Gastrocnemius medialis (tissue), 4 donors: ENCODE measurements around the gene SLC25A5. TPM values are rescaled to one million over a fixed set of nuclear protein-coding genes. Genes with fewer than 3 reads are reported as not detected.
A peak's percentile ranks its signal among the peaks of the same experiment; 100 is the strongest.

ENCODE experiments used
- ATAC-seq, 2 donors: fragments of 150-250 bp; one replicate each; pipeline ENCODE4 v1.9.1; 2016
- DNase-seq, 2 donors: peaks; one replicate each; pipeline ENCODE4 v3.0.0-alpha.2; 2019
- H3K27ac ChIP-seq, 4 donors: fragments of 200-600 bp; sonication (generic); 1 replicate in 1 of 4; 2 replicates in 3 of 4; pipeline ENCODE4 v1.5.1; 2016 to 2018; ENCODE audit warnings: mild to moderate bottlenecking in 2 of 4, moderate library complexity in 1 of 4
- H3K27me3 ChIP-seq, 3 donors: fragments of 200-600 bp; sonication (generic) in 2 of 3; 1 replicate in 1 of 3; 2 replicates in 2 of 3; pipeline versions ENCODE4 v1.5.1 to v1.6.0; 2016 to 2019; ENCODE audit warnings: mild to moderate bottlenecking in 1 of 3, moderate library complexity in 1 of 3
- H3K36me3 ChIP-seq, 2 donors: fragments of 200-600 bp; sonication (generic) in 1 of 2; one replicate each; pipeline ENCODE4 v1.5.1; 2017 to 2018
- H3K4me1 ChIP-seq, 2 donors: fragments of 200-600 bp; sonication (generic) in 1 of 2; one replicate each; pipeline ENCODE4 v1.5.1; 2016 to 2017; ENCODE audit warnings: mild to moderate bottlenecking in 2 of 2
- H3K4me3 ChIP-seq, 4 donors: fragments of 200-600 bp; sonication (generic) in 3 of 4; 1 replicate in 1 of 4; 2 replicates in 3 of 4; pipeline ENCODE4 v1.5.1; 2016 to 2019; ENCODE audit warnings: mild to moderate bottlenecking in 2 of 4
- H3K9me3 ChIP-seq, 3 donors: fragments of 200-600 bp; sonication (generic) in 2 of 3; 1 replicate in 1 of 3; 2 replicates in 2 of 3; pipeline ENCODE4 v1.5.1; 2016 to 2019
- POLR2A ChIP-seq, 2 donors: fragments of 450-650 bp; IDR thresholded peaks; one replicate each; pipeline ENCODE4 v1.6.1; 2017; ENCODE audit warnings: antibody characterized with exemption in 2 of 2, mild to moderate bottlenecking in 2 of 2, moderate library complexity in 2 of 2
- in situ Hi-C, 4 donors: fragments of 200-750 bp; cut with MboI; loops; one replicate each; pipeline versions ENCODE4 v1.15.0 to v1.8.0; 2017; ENCODE audit warnings: low sequenced_read_pairs in 4 of 4
- intact Hi-C: fragments of 100-400 bp; cut with DNase I; formaldehyde crosslinking; loops from one replicate; pipeline ENCODE4 v1.15.1; 2023; ENCODE audit warnings: low total_unique reads
- total RNA-seq, 4 donors: library from RNA; depleted of rRNA; stranded (reverse); fragments of >200 nt; gene quantifications; one replicate each; pipeline versions ENCODE4 v1.1.0 to v1.2.3, GENCODE V29; 2016
- TF ChIP-seq, protein P1 (sequence below), 5 experiments: fragments of 450-650 bp in 3 of 5; fragments of 200-600 bp in 2 of 5; sonication (generic) in 2 of 5; IDR thresholded peaks in 4 of 5; conservative IDR thresholded peaks in 1 of 5; 1 replicate in 4 of 5; 2 replicates in 1 of 5; pipeline ENCODE4 v1.5.1; 2016 to 2019; ENCODE audit warnings: antibody characterized with exemption in 5 of 5, mild to moderate bottlenecking in 3 of 5, moderate library complexity in 3 of 5

SLC25A5 gene
- 10 to 100 TPM; 38.2 to 65.3 (median 52.2) TPM for total RNA-seq

DNA sequence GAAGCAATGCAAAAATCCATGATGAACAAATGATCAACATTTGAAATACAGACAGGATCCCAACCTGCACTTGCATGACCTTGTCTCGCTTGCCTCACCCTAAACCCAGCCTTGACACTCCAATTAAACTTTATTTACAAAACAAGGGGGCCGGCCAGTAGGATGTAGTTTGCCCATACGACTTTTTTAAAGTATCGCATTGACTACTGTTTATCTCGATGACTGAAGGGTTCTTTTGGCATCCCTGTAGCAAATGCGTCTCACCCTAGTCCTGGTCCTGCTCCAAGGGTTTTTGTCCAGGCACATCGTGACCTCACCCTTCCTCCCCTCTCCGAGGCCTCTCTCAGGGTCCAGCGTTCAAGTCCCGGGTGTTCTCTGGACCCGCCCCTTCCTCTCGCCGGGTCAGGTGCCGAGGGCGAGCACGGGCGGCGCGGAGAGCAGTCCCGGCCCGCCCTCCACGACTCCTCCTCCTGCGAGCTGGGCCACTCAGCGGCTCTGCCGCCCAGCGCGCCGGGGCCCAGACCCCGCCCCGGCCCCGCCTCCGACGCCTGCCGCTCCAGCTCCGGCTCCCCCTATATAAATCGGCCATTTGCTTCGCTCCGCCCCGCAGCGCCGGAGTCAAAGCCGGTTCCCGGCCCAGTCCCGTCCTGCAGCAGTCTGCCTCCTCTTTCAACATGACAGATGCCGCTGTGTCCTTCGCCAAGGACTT lies at the start of gene SLC25A5:
SLC25A5 (plus strand) TSS at position 603 of the 709 bp plus-strand sequence; CDS start at position 675, 72 bp downstream.
- H3K36me3 ChIP-seq: peaks cover 0 to 16% of the 10 kb centered on the region in 2 donors
- H3K4me1 ChIP-seq: peaks cover 0 to 6% of the 10 kb centered on the region in 2 donors
- peak; percentile 65 to 82 for DNase-seq
- peak within 1 kb of the TSS; percentile 95 to 99 (median 98) for H3K27ac ChIP-seq
- H3K4me3 ChIP-seq: peak within 1 kb of the TSS; percentile 79 to 95 (median 89)
- no peaks in the 10 kb centered on the region for H3K9me3 ChIP-seq
- intact Hi-C loops: loop anchor here (2.0 to 10.0 kb wide), 6 partner anchors 107 to 474 kb away; partner anchors contain the start of genes NDUFA1, NKAP, PGRMC1 and RNF113A
- peak; percentile 82 to 89 for TF ChIP-seq POLR2A (IDR thresholded peaks at IDR 0.05)
- TF ChIP-seq, protein P1, sequence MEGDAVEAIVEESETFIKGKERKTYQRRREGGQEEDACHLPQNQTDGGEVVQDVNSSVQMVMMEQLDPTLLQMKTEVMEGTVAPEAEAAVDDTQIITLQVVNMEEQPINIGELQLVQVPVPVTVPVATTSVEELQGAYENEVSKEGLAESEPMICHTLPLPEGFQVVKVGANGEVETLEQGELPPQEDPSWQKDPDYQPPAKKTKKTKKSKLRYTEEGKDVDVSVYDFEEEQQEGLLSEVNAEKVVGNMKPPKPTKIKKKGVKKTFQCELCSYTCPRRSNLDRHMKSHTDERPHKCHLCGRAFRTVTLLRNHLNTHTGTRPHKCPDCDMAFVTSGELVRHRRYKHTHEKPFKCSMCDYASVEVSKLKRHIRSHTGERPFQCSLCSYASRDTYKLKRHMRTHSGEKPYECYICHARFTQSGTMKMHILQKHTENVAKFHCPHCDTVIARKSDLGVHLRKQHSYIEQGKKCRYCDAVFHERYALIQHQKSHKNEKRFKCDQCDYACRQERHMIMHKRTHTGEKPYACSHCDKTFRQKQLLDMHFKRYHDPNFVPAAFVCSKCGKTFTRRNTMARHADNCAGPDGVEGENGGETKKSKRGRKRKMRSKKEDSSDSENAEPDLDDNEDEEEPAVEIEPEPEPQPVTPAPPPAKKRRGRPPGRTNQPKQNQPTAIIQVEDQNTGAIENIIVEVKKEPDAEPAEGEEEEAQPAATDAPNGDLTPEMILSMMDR (IDR thresholded peaks at IDR 0.05 in 4 of 5, conservative IDR thresholded peaks at IDR 0.05 in 1 of 5): no peak
- peak; percentile 78 to 86 for ATAC-seq
- no peaks in the 10 kb centered on the region for H3K27me3 ChIP-seq
- in situ Hi-C loops: no loop called here

DNA sequence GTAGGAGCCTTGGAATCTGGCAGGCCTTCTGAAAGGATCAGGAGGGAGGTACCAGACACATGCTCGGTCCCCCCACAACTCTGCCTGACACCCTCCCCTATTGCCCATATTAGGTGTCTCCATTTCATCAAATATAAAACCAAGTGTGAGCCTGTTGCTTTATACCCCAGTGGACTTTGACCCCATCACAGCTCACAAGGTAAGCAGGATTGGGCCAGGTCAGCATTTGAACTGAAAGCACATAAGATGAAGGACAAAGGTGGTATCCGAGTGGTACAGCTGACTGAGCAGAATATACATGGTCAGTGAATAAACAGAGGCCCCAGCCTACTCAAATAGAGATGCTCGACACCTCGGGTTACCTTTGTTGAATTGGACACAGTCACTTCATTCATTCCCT lies 49.1 kb upstream of the SLC25A5 start:
- H3K27me3 ChIP-seq: no peaks in the 10 kb centered on the region
- no peaks in the 10 kb centered on the region for H3K36me3 ChIP-seq
- no peak for DNase-seq
- H3K27ac ChIP-seq: no peak overlapping the region
- H3K9me3 ChIP-seq: no peaks in the 10 kb centered on the region
- no peak for TF ChIP-seq POLR2A (IDR thresholded peaks at IDR 0.05)
- TF ChIP-seq, protein P1 (IDR thresholded peaks at IDR 0.05 in 4 of 5, conservative IDR thresholded peaks at IDR 0.05 in 1 of 5): no peak
- H3K4me3 ChIP-seq: no peak overlapping the region
- ATAC-seq: no peak
- no peaks in the 10 kb centered on the region for H3K4me1 ChIP-seq
- in situ Hi-C loops (no loop called here), intact Hi-C loops (no loop called here)

DNA sequence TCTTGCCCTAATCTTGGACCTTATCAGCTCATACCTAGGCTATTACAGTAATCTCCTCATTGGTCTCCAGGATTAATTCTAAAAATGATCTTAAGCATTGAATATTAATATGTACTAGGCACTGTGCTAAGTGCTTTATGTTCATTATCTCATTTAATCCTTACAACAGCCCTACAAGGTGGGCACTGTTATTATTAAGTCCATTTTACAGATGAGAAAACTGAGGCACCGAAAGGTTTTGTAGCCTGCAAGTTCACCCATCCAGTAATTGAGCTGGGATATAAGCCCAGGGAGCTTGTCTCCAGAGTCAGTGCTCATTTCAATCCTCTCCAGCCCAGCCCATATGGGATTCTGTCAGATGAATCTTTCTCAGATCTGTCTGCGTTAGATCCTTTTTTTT lies 48.3 kb upstream of the SLC25A5 start:
- no peak for ATAC-seq
- Histone ChIP-seq H3K9me3 (no peaks in the 10 kb centered on the region), H3K27me3 (no peaks in the 10 kb centered on the region), H3K4me3 (no peak overlapping the region), H3K27ac (no peak overlapping the region), H3K4me1 (no peaks in the 10 kb centered on the region), H3K36me3 (no peaks in the 10 kb centered on the region)
- in situ Hi-C loops: no loop called here
- no peak for DNase-seq
- intact Hi-C loops: no loop called here
- TF ChIP-seq POLR2A (IDR thresholded peaks at IDR 0.05): no peak
- TF ChIP-seq, protein P1 (IDR thresholded peaks at IDR 0.05 in 4 of 5, conservative IDR thresholded peaks at IDR 0.05 in 1 of 5): no peak

DNA sequence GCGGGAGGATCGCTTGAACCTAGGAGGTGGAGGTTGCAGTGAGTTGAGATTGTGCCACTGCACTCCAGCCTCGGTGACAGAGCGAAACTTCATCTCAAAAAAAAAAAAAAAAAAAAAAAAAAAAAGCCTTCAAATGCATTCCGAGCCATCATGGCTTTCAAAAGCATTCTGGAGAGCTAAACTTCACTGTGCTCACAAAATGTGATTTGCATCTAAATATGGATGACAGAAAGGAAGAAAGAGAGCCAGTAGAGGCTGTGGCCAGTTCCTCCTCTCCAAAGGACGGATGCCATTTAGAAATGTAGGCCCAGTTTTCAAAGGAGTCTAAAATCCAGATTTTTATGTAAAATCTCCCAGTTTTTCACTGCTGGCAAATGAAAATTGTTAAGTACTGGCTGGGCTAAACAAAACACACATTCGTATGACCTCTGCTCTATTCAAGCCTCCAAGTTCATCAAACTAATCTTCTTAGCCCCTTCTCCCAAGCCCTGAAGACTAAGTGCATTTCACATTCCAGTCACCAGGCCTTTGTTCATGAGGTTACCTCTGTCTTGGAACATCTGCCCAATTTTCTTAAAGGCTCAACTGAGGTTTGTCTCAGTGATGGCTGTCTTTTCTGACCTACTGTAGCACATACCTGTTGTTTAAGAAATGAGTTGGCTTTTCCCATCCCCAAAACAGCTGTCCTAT lies 47.1 kb upstream of the SLC25A5 start:
- Histone ChIP-seq H3K9me3 (no peaks in the 10 kb centered on the region), H3K36me3 (no peaks in the 10 kb centered on the region), H3K27me3 (no peaks in the 10 kb centered on the region), H3K4me3 (no peak overlapping the region), H3K27ac (no peak overlapping the region), H3K4me1 (no peaks in the 10 kb centered on the region)
- intact Hi-C loops: no loop called here
- in situ Hi-C loops: no loop called here
- ATAC-seq (no peak), DNase-seq (no peak)
- TF ChIP-seq POLR2A (IDR thresholded peaks at IDR 0.05): no peak
- TF ChIP-seq, protein P1 (IDR thresholded peaks at IDR 0.05 in 4 of 5, conservative IDR thresholded peaks at IDR 0.05 in 1 of 5): no peak
